Spinal cord (tissue), 10 donors: Measurements from ENCODE around the gene CTBP2. TPM values are rescaled to one million over a fixed set of nuclear protein-coding genes. Genes with fewer than 3 reads are reported as not detected.
"Not testable (repeated sequence)": the region's sequence is repeated elsewhere in the genome, so short reads cannot be mapped to it uniquely, and the experiment has no call there.

Experiments used
- DNase-seq, 6 donors: peaks; one replicate each; pipeline versions ENCODE4 v3.0.0 to v3.0.0-alpha.2; 2013 to 2015; ENCODE audit warnings: low spot score in 6 of 6, low read depth in 4 of 6
- H3K27ac ChIP-seq: one replicate; pipeline ENCODE4 v1.5.1; 2013; ENCODE audit warnings: low read depth, low read length, control low read depth
- H3K27me3 ChIP-seq: one replicate; pipeline ENCODE4 v1.6.1; 2013; ENCODE audit warnings: low read length; ENCODE audit not compliant: control insufficient read depth, insufficient read depth
- H3K36me3 ChIP-seq: one replicate; pipeline ENCODE4 v1.6.1; 2013; ENCODE audit warnings: low read length; ENCODE audit not compliant: control insufficient read depth, insufficient read depth
- H3K4me1 ChIP-seq: one replicate; pipeline ENCODE4 v1.6.1; 2013; ENCODE audit warnings: low read length; ENCODE audit not compliant: control insufficient read depth, insufficient read depth
- H3K4me3 ChIP-seq: one replicate; pipeline ENCODE4 v1.5.1; 2013; ENCODE audit warnings: low read depth, low read length, control low read depth
- H3K9me3 ChIP-seq: one replicate; pipeline ENCODE4 v1.6.1; 2013; ENCODE audit warnings: low read length; ENCODE audit not compliant: control insufficient read depth, insufficient read depth
- WGBS: methylation state at CpG from one replicate; pipeline ENCODE4 v1.1.5; 2013; ENCODE audit warnings: missing lambda C conversion rate; ENCODE audit not compliant: insufficient coverage; 5-methylcytosine and 5-hydroxymethylcytosine counted together
- polyA plus RNA-seq, 2 donors: library from polyadenylated mRNA; unstranded; fragments of 120-200 nt; gene quantifications; one replicate each; pipeline ENCODE4 v1.2.1, GENCODE V29; 2013; ENCODE audit not compliant: insufficient read length in 2 of 2
- total RNA-seq, 2 donors: library from RNA; depleted of rRNA in 1 of 2; stranded (reverse); fragments of 120-200 nt in 1 of 2; fragments of >200 nt in 1 of 2; gene quantifications; one replicate each; pipeline versions ENCODE4 v1.2.3 to v1.2.4, GENCODE V29; 2013 to 2014
- donor health status: healthy.

CTBP2 gene
- total and polyA plus RNA-seq, 4 donors = 44.2 to 96.2 (median 83.9) TPM

DNA sequence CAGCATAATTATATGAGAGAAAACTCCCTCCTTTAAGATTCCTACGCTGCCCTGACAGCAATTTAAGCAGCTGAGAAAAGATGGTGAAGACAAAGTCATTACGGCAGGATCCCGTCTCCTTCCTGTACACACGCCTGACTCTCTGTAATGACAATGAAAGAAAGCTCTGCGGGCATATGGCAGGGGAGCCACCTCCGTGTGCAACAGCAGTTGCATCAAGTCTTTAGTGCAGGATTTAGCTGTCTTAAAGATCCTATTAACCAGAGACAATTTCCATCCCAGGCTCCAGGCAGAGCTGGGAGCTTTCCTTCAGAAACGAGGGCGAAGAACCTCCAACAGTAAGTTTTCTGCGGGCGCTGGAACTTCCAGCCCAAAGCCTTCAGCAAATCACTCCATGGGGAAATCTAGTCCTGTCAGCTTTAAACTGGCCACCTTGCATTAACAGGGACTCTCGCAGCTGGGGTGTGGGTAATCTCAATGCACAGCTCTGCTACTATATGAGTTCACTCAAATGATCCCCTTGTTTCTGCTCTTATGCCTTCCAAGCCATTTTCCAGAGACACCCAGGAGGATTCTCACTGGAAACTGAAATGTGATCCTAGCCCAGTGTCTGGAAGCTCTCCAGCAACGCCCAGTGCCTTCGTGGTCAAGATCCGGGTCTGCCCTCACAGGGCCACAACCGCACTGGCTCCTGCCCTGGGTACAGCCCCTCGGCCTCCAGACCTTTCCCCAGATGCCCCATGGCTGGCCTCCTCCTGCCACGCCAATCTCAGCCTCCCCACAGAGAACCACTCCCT is 74.9 kb downstream of the CTBP2 start:
- Histone ChIP-seq H3K27ac (no peak overlapping the region), H3K9me3 (no peaks in the 10 kb centered on the region), H3K4me3 (no peak overlapping the region), H3K36me3 (peaks cover 28% of the 10 kb centered on the region), H3K4me1 (peaks cover 60% of the 10 kb centered on the region), H3K27me3 (no peaks in the 10 kb centered on the region)
- 63% methylated on average over 11 of the region's 17 CpGs for WGBS
- peak in 2 of 6 donors; percentile 48 to 87 for DNase-seq

- WGBS = 56% methylated on average over 11 of the region's 18 CpGs
- peak in 1 of 6 donors; percentile 65 for DNase-seq
- H3K27me3 ChIP-seq = no peaks in the 10 kb centered on the region
- peaks cover 28% of the 10 kb centered on the region for H3K36me3 ChIP-seq
- no peak overlapping the region for H3K27ac ChIP-seq
- no peaks in the 10 kb centered on the region for H3K9me3 ChIP-seq
- H3K4me3 ChIP-seq = no peak overlapping the region
- peaks cover 60% of the 10 kb centered on the region for H3K4me1 ChIP-seq
Observed at GRCh38 chr10:125084614-125085257, 75.6 kb downstream of the CTBP2 start.

DNA sequence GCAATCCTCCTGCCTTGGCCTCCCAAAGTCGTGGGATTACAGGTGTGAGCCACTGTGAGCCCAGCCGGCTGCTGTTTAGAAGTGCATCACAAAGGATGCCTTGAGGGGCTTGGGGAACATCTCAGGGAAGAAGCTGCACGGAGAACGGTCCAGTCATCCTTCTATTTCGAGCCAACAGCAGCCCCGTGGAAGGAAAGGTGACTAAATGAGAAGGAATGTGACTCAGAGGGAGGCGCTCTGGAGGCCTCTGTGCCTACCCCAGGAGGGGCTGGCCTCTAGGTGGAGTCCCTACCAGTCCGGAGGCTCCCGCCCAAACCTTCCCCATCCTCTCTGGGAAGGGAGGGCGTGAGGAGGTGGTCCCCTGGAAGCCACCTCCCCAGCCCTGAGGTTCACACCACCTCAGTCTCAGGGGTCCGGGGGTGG is 76.2 kb downstream of the CTBP2 start:
- Histone ChIP-seq H3K4me1 (peaks cover 55% of the 10 kb centered on the region), H3K4me3 (no peak overlapping the region), H3K27ac (no peak overlapping the region), H3K27me3 (no peaks in the 10 kb centered on the region), H3K36me3 (peaks cover 28% of the 10 kb centered on the region), H3K9me3 (no peaks in the 10 kb centered on the region)
- WGBS = 88% methylated on average over 6 of the region's 11 CpGs
- DNase-seq = no peak

DNA sequence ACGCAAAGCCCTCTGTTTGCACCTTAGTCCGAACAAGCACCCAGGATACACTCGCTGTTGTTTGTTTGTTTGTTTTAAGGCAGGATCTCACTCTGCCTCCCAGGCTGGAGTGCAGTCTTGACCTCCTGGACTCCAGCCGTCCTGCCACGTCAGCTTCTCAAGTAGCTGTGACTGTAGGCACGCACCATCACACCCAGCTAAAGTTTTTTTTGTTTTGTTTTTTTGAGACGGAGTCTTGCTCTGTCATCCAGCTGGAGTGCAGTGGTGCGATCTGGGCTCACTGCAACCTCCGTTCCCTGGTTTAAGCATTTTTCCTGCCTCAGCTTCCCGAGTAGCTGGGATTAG is 76.8 kb downstream of the CTBP2 start:
- DNase-seq = no peak
- H3K4me1 ChIP-seq = peaks cover 61% of the 10 kb centered on the region
- H3K27ac ChIP-seq = no peak overlapping the region
- H3K9me3 ChIP-seq = no peaks in the 10 kb centered on the region
- H3K36me3 ChIP-seq = peaks cover 28% of the 10 kb centered on the region
- WGBS = 100% methylated on average over 1 of the region's 10 CpGs
- H3K4me3 ChIP-seq = no peak overlapping the region
- no peaks in the 10 kb centered on the region for H3K27me3 ChIP-seq

GRCh38 chr10:125082881-125083575 is 77.3 kb downstream of the CTBP2 start:
- DNase-seq = no peak
- 88% methylated on average over 14 of the region's 15 CpGs for WGBS
- no peaks in the 10 kb centered on the region for H3K27me3 ChIP-seq
- H3K4me3 ChIP-seq = no peak overlapping the region
- no peaks in the 10 kb centered on the region for H3K9me3 ChIP-seq
- H3K4me1 ChIP-seq = peaks cover 63% of the 10 kb centered on the region
- peaks cover 28% of the 10 kb centered on the region for H3K36me3 ChIP-seq
- H3K27ac ChIP-seq = no peak overlapping the region

- not testable (repeated sequence) for DNase-seq, H3K9me3 ChIP-seq, H3K4me3 ChIP-seq, H3K27ac ChIP-seq, H3K27me3 ChIP-seq
- 93% methylated on average over 12 of the region's 13 CpGs for WGBS
- H3K36me3 ChIP-seq = peaks cover 26% of the 10 kb centered on the region
- peaks cover 63% of the 10 kb centered on the region for H3K4me1 ChIP-seq
Observed at GRCh38 chr10:125082471-125082870, 77.9 kb downstream of the CTBP2 start.

DNA sequence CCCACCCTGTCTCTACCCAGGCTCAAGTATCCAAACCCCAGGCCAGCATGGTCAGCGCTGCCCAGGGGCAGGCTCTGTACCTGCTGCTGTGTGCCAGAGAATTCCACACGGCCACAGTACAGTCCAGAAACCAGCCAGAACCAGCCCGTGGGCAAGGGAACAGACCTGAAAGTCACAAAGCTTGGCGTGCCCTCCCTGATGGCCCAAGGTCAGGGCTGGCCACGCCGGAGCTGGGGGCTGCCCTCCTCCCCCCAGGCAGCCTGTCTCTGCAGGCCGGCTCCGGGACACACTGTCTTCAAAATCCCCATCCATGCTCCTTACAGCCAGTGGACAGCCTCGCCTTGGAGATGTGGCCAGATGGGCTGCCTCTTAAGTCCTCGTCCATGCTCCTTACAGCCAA is 78.4 kb downstream of the CTBP2 start:
- no peaks in the 10 kb centered on the region for H3K9me3 ChIP-seq
- no peak for DNase-seq
- WGBS = 84% methylated on average over 10 of the region's 10 CpGs
- no peaks in the 10 kb centered on the region for H3K27me3 ChIP-seq
- H3K4me3 ChIP-seq = no peak overlapping the region
- H3K27ac ChIP-seq = no peak overlapping the region
- H3K36me3 ChIP-seq = peaks cover 23% of the 10 kb centered on the region
- peaks cover 66% of the 10 kb centered on the region for H3K4me1 ChIP-seq

DNA sequence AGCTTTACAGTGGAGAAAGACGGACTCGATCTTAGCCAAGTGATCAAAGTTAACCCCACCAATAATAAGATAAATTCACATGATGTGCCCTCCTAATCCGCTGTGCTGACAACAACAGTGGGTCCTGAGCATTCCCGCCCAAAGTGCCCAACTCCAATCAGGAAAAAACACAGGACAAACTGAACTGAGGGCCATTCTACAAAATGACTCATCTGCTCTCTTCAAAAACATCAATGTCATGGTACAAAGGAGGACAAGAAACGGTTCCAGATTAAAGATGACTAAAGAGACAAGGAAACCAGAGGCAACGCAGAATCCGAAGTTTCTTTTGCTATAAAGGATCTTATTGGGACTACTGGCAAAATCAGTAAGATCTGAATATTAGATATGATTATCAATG is 79.4 kb downstream of the CTBP2 start:
- WGBS = 100% methylated on average over 1 of the region's 7 CpGs
- Histone ChIP-seq H3K36me3 (peaks cover 25% of the 10 kb centered on the region), H3K9me3 (no peaks in the 10 kb centered on the region), H3K4me1 (peaks cover 70% of the 10 kb centered on the region), H3K27ac (no peak overlapping the region), H3K27me3 (no peaks in the 10 kb centered on the region), H3K4me3 (no peak overlapping the region)
- no peak for DNase-seq

- H3K36me3 ChIP-seq = peaks cover 24% of the 10 kb centered on the region
- no peaks in the 10 kb centered on the region for H3K9me3 ChIP-seq
- no peak overlapping the region for H3K4me3 ChIP-seq
- no peak for DNase-seq
- WGBS = 55% methylated on average over 3 of the region's 7 CpGs
- H3K4me1 ChIP-seq = peaks cover 63% of the 10 kb centered on the region
- no peak overlapping the region for H3K27ac ChIP-seq
- H3K27me3 ChIP-seq = no peaks in the 10 kb centered on the region
Observed at GRCh38 chr10:125080296-125080695, 80.1 kb downstream of the CTBP2 start.
